ENCODE data around the gene COL2A1.

DNA sequence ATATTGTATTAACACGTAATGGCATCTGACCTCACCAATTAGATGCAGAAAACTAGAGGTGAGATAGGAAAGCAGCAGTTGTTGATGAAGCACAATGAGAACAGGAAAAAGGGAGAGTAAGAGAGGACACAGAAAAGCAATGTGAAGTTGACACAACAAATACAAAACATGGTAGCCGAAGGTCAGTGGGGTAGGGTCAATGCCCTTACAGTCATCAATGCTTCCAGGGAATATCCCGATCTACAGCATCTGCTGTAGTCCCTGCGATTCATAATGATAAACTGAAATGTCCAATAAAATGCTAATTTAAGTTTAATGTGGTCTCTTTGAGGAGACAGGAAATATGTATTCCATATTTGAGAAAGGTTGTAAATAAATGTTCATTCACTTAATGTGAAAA, 2.9 kb upstream of the COL2A1 start:
- no peak for TF ChIP-seq KDM1A (IDR thresholded peaks at IDR 0.05)
- no peak for TF ChIP-seq HMG20A (CRISPR knock-in tag; conservative IDR thresholded peaks at IDR 0.05)
- TF ChIP-seq EZH2 (IDR thresholded peaks at IDR 0.05; ENCODE audit: borderline replicate concordance, low read depth, low read length): no peak
- TF ChIP-seq RBFOX2 (IDR thresholded peaks at IDR 0.05; ENCODE audit: low read depth, low read length): no peak
- TF ChIP-seq ZSCAN29 (IDR thresholded peaks at IDR 0.05): no peak
- TF ChIP-seq NCOA1 (IDR thresholded peaks at IDR 0.05; ENCODE audit: low read depth): no peak
